Stomach (tissue), 9 donors: Measurements from ENCODE around the gene CHCHD3. TPM values are rescaled to one million over a fixed set of nuclear protein-coding genes. Genes with fewer than 3 reads are reported as not detected.

Source experiments
- DNase-seq, 2 donors: peaks; one replicate each; pipeline versions ENCODE4 v3.0.0 to v3.0.0-alpha.2; 2013 to 2019
- H3K27ac ChIP-seq, 5 donors: fragments of 200-600 bp in 4 of 5; sonication (generic) in 4 of 5; one replicate each; pipeline ENCODE4 v1.5.1; 2013 to 2019; ENCODE audit warnings: mild to moderate bottlenecking in 1 of 5, moderate library complexity in 1 of 5
- H3K27me3 ChIP-seq, 3 donors: fragments of 200-600 bp; sonication (generic); one replicate each; pipeline ENCODE4 v1.5.1; 2017 to 2019; ENCODE audit warnings: mixed run types in 1 of 3
- H3K36me3 ChIP-seq, 4 donors: fragments of 200-600 bp; sonication (generic); 1 replicate in 3 of 4; 2 replicates in 1 of 4; pipeline ENCODE4 v1.5.1; 2016 to 2019
- H3K4me1 ChIP-seq, 4 donors: fragments of 200-600 bp; sonication (generic); one replicate each; pipeline ENCODE4 v1.5.1; 2016 to 2019
- H3K4me3 ChIP-seq, 4 donors: fragments of 200-600 bp; sonication (generic) in 3 of 4; one replicate each; pipeline ENCODE4 v1.5.1; 2016 to 2019; ENCODE audit warnings: mild to moderate bottlenecking in 1 of 4
- H3K9me3 ChIP-seq, 4 donors: fragments of 200-600 bp; sonication (generic); one replicate each; pipeline ENCODE4 v1.5.1; 2016 to 2019
- EP300 ChIP-seq: sonication (generic); formaldehyde crosslinking; IDR thresholded peaks from one replicate; pipeline ENCODE4 v1.6.1; 2017; ENCODE audit warnings: antibody characterized with exemption
- POLR2A ChIP-seq, 4 donors: fragments of 450-650 bp; IDR thresholded peaks; one replicate each; pipeline ENCODE4 v1.6.1; 2016; ENCODE audit warnings: antibody characterized with exemption in 4 of 4, control low read depth in 2 of 4, mild to moderate bottlenecking in 1 of 4, moderate library complexity in 1 of 4
- POLR2AphosphoS5 ChIP-seq, 3 donors: sonication (generic); formaldehyde crosslinking; IDR thresholded peaks; one replicate each; pipeline ENCODE4 v1.6.1; 2016; ENCODE audit warnings: antibody characterized with exemption in 3 of 3
- WGBS, 5 donors: extraction: QIAGEN DNeasy Blood & Tissue Kit in 3 of 5; methylation state at CpG; one replicate each; pipeline versions ENCODE4 v1.1.5 to v1.1.7; 2013 to 2018; 5-methylcytosine and 5-hydroxymethylcytosine counted together
- intact Hi-C: fragments of 100-400 bp; cut with DNase I; formaldehyde crosslinking; loops from one replicate; pipeline ENCODE4 v1.15.1; 2023; ENCODE audit warnings: low total_unique reads
- polyA plus RNA-seq, 3 donors: library from polyadenylated mRNA; stranded (reverse); fragments of 200-250 nt; gene quantifications; one replicate each; pipeline ENCODE4 v1.2.3, GENCODE V29; 2013
- total RNA-seq, 5 donors: library from RNA; depleted of rRNA; stranded (reverse); fragments of >200 nt; gene quantifications; one replicate each; pipeline versions ENCODE4 v1.1.0 to v1.2.3, GENCODE V29; 2014 to 2016
- TF ChIP-seq, protein P1 (sequence below), 7 experiments: fragments of 450-650 bp in 4 of 7; fragments of 200-600 bp in 3 of 7; sonication (generic) in 3 of 7; IDR thresholded peaks; one replicate each; pipeline ENCODE4 v1.5.1; 2016 to 2019; ENCODE audit warnings: antibody characterized with exemption in 7 of 7, control low read depth in 2 of 7, mild to moderate bottlenecking in 1 of 7
- donor health status: healthy with polysubstance abuse.
- donor health status: Bipolar disorder and iron deficiency.
- donor health status: healthy.

CHCHD3 gene
- total and polyA plus RNA-seq, 8 donors = 5.8 to 90.9 (median 39.9) TPM

DNA sequence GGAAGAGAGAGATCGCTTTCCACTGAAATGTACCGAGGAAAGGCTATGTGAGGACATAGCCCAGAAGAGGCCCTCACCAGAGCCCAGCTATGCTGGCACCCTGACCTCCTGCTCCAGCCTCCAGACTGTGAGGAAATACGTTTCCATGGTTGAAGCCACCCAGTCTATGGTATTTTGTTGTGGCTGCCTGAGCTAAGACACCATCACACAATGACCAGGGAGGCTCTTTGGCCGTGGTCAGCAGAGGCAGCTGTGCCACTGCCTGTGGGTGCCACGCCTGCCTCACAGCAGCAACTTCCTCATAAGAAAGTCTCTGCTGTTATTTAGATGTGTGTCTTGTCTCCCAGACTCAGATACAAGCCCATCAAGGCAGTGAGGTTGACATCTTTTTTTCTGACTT lies 322.9 kb downstream of the CHCHD3 start:
- Histone ChIP-seq H3K9me3 (no peaks in the 10 kb centered on the region), H3K4me3 (no peak overlapping the region), H3K27me3 (no peaks in the 10 kb centered on the region), H3K36me3 (no peaks in the 10 kb centered on the region), H3K27ac (no peak overlapping the region), H3K4me1 (no peaks in the 10 kb centered on the region)
- TF ChIP-seq, protein P1, sequence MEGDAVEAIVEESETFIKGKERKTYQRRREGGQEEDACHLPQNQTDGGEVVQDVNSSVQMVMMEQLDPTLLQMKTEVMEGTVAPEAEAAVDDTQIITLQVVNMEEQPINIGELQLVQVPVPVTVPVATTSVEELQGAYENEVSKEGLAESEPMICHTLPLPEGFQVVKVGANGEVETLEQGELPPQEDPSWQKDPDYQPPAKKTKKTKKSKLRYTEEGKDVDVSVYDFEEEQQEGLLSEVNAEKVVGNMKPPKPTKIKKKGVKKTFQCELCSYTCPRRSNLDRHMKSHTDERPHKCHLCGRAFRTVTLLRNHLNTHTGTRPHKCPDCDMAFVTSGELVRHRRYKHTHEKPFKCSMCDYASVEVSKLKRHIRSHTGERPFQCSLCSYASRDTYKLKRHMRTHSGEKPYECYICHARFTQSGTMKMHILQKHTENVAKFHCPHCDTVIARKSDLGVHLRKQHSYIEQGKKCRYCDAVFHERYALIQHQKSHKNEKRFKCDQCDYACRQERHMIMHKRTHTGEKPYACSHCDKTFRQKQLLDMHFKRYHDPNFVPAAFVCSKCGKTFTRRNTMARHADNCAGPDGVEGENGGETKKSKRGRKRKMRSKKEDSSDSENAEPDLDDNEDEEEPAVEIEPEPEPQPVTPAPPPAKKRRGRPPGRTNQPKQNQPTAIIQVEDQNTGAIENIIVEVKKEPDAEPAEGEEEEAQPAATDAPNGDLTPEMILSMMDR (IDR thresholded peaks at IDR 0.05) = no peak
- intact Hi-C loops = no loop called here
- WGBS, 5 donors = 80 to 95% (median 89%) methylated on average over 3 to 5 of the region's 5 CpGs
- DNase-seq = no peak

DNA sequence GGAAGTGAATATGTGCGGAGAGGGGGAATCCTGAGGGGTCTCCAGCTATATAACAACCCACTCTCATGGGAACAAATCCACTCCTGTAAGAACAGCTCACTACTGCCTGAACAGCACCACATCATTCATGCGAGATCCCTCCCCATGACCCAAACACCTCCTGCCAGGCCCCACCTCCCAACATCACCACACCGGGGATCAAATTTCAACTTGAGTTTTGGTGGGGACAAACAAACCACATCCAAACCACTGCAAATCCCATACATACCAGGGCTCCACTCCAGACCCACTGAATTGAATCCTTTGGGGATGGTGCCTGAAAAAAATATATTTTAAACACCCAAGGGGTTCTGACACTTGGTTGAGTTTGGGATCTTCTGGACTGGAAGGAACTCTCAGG lies 324.1 kb downstream of the CHCHD3 start:
- TF ChIP-seq POLR2A (IDR thresholded peaks at IDR 0.05) (no peak), EP300 (no peak), POLR2AphosphoS5 (IDR thresholded peaks at IDR 0.05) (no peak)
- TF ChIP-seq, protein P1 (IDR thresholded peaks at IDR 0.05) = no peak
- Histone ChIP-seq H3K9me3 (no peaks in the 10 kb centered on the region), H3K4me1 (no peaks in the 10 kb centered on the region), H3K36me3 (no peaks in the 10 kb centered on the region), H3K4me3 (no peak overlapping the region), H3K27ac (no peak overlapping the region), H3K27me3 (no peaks in the 10 kb centered on the region)
- WGBS, 5 donors = 61 to 93% (median 84%) methylated on average over 3 of the region's 3 CpGs
- no peak for DNase-seq
- intact Hi-C loops = no loop called here

GRCh38 chr7:132756484-132756990 lies 325.4 kb downstream of the CHCHD3 start:
- H3K27me3 ChIP-seq = no peaks in the 10 kb centered on the region
- H3K4me1 ChIP-seq = peaks cover 0 to 1% (median 0%) of the 10 kb centered on the region in 4 donors
- H3K4me3 ChIP-seq = no peak overlapping the region
- intact Hi-C loops = no loop called here
- no peaks in the 10 kb centered on the region for H3K36me3 ChIP-seq
- H3K27ac ChIP-seq = no peak overlapping the region
- DNase-seq = no peak
- H3K9me3 ChIP-seq = no peaks in the 10 kb centered on the region
- WGBS, 5 donors = 62 to 75% (median 68%) methylated on average over 5 of the region's 5 CpGs
- TF ChIP-seq POLR2A (IDR thresholded peaks at IDR 0.05) (no peak), EP300 (no peak), POLR2AphosphoS5 (IDR thresholded peaks at IDR 0.05) (no peak)
- TF ChIP-seq, protein P1 (IDR thresholded peaks at IDR 0.05) = no peak

DNA sequence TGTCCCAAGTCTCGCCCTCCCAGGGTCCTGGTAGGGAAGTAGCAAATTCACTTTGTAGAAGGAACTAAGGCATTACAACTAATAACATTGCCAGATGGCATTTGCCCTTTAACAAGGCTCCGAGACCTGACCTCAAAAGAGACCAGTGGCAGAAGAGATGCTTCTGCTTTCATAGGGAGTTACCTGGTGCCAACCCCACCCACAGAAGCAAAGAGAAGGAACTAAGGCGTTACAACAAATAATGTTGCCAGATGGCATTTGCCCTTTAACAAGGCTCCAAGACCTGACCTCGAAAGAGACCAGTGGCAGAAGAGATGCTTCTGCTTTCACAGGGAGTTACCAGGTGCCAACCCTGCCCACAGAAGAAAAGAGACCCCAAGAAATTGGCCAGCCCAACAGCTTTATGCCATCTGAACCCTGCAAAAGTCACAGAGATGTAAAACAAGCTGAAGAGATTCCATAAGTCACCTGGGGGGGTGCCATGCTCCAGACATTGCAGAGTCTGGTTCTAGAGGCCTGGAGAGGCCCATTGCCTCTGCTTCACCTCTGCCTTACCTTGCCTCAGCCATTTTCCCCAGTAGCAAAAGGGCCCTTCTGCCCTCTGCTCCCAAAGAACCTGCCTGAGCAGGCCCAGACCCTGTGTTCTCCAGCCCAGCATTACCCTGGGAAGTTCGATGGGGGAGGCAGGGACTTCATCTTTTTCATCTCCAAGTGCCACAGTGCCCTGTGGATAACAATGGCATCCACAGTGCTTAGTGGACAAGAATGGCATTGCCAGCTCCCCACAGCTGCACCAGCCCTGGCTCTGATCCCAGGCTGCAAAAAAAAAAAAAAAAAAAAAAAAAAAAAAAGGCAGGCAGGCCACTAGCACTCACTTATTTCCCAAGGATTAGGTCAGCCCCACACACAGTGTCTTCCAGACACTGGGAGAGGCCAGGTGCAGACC lies 326.1 kb downstream of the CHCHD3 start:
- H3K9me3 ChIP-seq = no peaks in the 10 kb centered on the region
- H3K36me3 ChIP-seq = no peaks in the 10 kb centered on the region
- 56 to 77% (median 75%) methylated on average over 5 of the region's 5 CpGs for WGBS, 5 donors
- intact Hi-C loops = no loop called here
- H3K4me3 ChIP-seq = no peak overlapping the region
- H3K4me1 ChIP-seq = peaks cover 0 to 9% (median 3%) of the 10 kb centered on the region in 4 donors
- no peak overlapping the region for H3K27ac ChIP-seq
- DNase-seq = peak in 1 of 2 donors; percentile 36
- TF ChIP-seq POLR2A (IDR thresholded peaks at IDR 0.05) (no peak), POLR2AphosphoS5 (IDR thresholded peaks at IDR 0.05) (no peak), EP300 (no peak)
- TF ChIP-seq, protein P1 (IDR thresholded peaks at IDR 0.05) = peak in 1 of 7 experiments; percentile 5
- peaks cover 0 to 4% (median 0%) of the 10 kb centered on the region in 3 donors for H3K27me3 ChIP-seq
